Breast epithelium (tissue), 3 donors: ENCODE results near the gene SEMA3G.

Experiments
- CTCF ChIP-seq, 3 donors: fragments of 450-650 bp; IDR thresholded peaks; one replicate each; pipeline ENCODE4 v1.5.1; 2016 to 2017; ENCODE audit warnings: antibody characterized with exemption in 3 of 3, mild to moderate bottlenecking in 3 of 3, moderate library complexity in 3 of 3
- POLR2A ChIP-seq: fragments of 450-650 bp; IDR thresholded peaks from one replicate; pipeline ENCODE4 v1.6.1; 2016; ENCODE audit warnings: antibody characterized with exemption, mild to moderate bottlenecking, moderate library complexity
- POLR2AphosphoS5 ChIP-seq, 3 donors: sonication (generic); formaldehyde crosslinking; IDR thresholded peaks; one replicate each; pipeline ENCODE4 v1.6.1; 2017; ENCODE audit warnings: antibody characterized with exemption in 3 of 3

- TF ChIP-seq CTCF (IDR thresholded peaks at IDR 0.05) (no peak), POLR2A (no peak), POLR2AphosphoS5 (IDR thresholded peaks at IDR 0.05) (no peak)
Measured at GRCh38 chr3:52447512-52448355, 2.8 kb upstream of the SEMA3G start.
